Stimulated activated CD8-positive, alpha-beta memory T cell treated with anti-CD3 and anti-CD28 coated beads, Interleukin-4, amount 100 ng/mL, for 1 hour (primary cell): ENCODE results near the gene SAMHD1.
"Not testable (repeated sequence)": the region's sequence is repeated elsewhere in the genome, so short reads cannot be mapped to it uniquely, and the experiment has no call there.

Experiments
- DNase-seq, 2 donors: peaks; one replicate each; pipeline ENCODE4 v3.0.0-alpha.2; 2020; ENCODE audit warnings: low read depth in 2 of 2, low spot score in 1 of 2

SAMHD1 gene

DNA sequence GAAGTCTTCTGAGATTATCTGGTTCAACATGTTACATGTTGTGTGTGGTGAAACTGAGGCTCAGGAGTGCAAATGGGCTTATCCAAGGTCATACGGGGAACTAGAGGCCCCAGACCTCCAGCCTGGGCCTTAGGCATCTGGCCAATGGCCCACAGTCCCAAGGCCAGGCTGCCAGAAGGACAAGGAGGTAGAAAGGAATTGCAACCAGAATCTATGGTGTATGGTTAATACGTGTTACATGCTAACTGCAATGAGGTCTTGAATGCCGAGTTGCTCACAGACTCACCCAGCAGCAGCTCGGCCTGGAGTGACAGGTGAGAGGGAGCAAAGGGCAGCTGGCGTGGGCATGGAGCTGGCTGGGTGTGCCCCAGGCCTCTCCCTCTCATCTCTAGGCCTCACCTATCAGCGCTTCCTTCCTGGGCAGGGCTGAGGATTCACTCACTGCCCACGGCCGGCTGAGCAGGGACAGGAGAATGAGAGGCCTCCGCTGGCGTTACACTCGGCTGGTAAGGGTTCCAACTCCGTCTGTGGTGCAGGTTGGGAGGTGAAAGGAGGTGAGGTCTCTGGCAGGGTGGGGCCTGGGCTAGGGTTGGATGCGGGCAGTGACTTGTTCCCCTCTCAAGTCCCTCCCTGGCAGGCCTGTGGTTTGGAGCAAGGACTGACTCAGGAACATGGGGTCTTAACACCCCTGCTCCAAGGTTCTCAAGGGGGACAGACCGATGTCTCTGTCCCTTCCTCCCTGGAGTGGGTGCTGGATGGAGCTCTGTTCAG lies 75.6 kb downstream of the SAMHD1 start, which contains the start of gene TLDC2:
TSS of gene TLDC2 (plus strand) at position 437 of the 771 bp plus-strand sequence. CDS start at position 474, 37 bp downstream.
- DNase-seq, result no peak

DNA sequence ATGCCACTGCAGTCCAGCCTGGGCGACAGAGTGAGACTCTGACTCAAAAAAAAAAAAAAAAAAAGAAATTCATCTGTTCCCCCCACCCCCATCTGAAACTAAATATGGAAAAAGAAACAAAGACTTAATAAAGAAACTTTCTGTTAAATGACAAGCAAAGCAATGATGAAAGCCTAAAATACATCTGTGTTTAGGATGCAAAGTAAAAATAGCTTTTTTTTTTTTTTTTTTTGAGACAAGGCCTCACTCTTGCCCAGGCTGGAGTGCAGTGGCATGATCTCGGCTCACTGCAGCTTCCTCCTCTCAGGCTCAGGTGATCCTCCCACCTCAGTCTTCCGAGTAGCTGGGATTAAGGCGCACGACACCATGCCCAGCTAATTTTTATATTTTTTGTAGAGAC lies 76.4 kb downstream of the SAMHD1 start:
- not testable (repeated sequence) for DNase-seq

DNA sequence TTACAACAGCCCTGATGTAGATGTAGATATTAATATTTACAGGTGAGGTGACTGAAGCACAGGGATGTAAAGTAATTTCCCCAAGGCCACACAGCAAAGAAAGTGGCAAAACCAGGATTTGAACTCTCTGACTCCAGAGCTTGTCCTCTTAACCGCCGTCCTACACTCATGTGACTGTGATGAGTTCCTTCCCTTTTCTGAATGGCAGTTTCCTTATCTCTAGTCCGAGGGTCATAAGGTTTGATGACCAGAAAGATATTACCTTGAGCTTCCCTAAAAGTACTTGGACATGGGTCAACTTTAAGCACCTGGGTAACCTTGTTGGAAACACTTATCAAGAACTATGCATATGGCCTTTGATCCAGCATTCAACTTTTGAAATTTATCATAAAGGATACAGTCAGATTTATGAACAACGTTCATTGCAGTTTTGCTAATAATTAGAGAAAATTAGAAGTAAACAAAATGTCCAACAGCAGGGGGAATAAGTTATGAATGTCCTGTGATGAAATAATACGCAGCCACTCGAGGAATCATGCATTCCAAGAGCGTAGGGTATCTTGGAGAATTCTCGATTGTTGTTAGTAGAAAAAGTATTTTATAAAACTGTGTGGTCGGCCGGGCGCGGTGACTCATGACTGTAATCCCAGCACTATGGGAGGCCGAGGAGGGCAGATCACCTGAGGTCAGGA lies 77.9 kb downstream of the SAMHD1 start:
- no peak for DNase-seq

- no peak for DNase-seq
These were observed 78.7 kb downstream of the SAMHD1 start for GRCh38 chr20:36872852-36873251.

DNA sequence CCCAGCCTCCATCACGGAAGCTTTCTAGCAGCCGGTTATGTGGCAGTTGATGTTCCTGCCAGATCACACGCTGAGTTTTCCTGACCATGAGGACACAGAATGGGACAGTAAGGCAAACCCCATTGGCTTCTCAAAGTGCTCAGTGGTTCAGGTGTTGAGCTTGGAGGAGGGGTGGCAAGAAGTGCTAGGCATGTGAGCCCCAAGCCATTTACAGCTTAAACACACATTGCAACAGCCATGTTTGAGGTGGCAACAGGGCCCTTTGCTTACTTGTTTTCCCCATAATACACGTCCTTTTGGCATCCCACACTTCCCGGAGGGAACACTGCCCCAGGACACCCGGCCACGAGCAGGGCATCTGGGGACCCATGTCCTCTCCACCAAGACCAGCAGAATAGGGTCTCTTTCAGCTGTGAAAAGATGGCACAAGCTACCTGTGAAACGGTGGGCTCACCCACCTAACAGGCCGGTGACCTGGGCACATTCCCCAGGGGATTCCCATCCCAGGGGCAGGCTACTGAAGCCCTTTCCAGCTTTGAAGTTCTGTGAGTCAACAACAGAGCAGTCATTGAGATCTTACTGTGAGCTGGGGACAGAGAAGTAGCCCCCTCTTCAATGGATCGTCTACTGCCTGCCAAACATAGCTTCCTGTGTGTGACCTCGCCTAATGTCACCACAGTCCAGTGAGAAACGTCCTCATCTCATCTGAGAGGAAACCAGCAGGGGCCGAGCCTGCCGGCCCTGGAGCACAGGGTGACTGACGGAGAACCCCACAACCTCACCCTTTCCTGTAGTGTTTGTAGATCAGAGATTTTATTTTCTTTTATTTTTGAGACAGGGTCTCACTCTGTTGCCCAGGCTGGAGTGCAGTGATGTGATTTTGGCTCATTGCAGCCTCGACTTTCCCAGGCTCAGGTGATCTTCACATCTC lies 79.6 kb downstream of the SAMHD1 start:
- no peak for DNase-seq

DNA sequence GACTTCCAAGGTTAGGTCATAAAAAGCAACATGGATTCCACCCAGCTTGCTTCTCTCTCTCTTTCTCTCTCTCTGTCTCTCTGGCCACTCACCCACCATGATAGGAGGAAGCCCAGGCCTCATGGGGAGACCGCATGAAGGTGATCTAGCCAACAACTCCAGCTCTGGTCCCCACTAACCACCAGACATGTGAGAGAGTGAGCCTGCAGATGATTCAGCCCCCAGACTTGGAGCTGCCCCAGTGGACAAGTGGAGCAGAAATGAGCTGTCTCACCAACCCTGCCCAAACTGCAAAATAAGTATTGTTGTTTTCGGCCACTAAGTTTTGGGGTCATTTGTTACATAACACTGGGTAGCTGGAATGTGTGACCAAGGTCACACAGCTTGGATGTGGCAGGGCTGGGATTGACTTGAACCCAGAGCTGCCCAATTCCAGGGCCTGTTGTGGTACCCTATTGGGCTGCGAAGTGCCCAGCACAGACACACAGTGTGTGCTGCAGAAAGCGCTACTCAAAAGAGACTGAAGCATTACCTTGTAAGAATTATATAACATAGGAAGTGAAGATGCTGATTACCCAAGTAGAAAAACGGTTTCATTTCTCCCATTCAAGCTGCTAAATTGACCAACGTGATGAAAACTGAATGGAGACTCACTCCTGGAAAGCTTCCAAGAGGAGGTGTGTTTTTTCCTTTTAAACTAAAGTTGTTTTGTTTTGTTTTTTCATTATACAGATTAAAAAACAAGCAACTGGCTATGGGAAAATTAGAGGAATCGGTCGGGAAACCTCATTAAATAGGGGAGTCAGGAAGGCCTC lies 84.6 kb downstream of the SAMHD1 start:
- DNase-seq, result no peak

GRCh38 chr20:36866164-36866563 lies 85.3 kb downstream of the SAMHD1 start:
- no peak for DNase-seq

DNA sequence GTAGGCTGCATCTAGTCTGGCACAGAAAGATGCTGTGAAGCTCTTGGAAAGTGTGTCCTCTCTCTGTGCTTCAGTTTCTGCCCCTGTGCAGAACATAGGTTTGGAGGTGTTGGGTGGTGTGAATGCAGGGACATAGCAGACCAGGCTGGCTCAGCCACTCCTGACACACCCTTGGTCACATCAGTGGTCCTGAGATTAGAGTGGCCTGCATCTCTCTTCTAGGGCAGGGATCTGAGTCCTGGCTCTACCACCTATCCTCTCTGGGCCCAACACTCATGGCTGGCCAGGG lies 85.7 kb downstream of the SAMHD1 start:
- DNase-seq, result no peak

DNA sequence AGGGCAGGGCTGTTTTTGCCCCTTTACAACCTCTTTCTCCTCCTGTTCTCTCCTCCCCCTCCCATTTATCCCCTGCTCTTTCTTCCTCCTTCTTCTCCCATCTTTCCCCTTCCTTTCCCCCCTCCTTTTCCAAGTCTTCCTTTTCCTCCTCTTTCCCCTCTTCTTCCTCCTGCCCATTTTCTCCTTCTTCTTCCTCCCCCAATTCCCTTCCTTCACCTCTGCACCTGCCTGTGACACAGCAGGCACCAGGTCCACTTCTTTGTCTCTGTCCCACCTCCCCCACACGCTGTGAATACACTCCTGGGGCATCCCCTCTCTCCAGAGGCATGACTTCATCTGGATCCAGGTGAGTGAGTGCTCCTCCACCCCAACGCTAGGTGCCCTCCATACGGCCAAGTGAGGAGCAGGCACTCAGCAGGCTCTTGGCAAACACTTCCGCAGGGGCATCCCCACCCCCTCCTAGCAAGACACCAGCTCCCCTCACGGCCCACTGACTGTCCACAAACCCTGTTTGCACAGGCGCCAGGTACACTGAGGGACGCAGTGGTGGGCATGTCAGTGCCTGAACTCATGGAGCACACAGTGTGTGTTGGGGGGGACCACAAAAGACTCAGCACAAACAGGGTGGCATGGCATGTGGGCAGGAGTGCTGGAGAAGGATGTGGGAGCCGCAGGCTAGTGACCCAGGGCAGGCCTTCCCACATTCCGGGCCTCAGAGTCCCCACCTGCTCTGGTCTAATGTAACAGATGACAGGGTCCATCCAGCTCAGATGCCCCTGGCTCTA lies 86.2 kb downstream of the SAMHD1 start:
- DNase-seq, result no peak

DNA sequence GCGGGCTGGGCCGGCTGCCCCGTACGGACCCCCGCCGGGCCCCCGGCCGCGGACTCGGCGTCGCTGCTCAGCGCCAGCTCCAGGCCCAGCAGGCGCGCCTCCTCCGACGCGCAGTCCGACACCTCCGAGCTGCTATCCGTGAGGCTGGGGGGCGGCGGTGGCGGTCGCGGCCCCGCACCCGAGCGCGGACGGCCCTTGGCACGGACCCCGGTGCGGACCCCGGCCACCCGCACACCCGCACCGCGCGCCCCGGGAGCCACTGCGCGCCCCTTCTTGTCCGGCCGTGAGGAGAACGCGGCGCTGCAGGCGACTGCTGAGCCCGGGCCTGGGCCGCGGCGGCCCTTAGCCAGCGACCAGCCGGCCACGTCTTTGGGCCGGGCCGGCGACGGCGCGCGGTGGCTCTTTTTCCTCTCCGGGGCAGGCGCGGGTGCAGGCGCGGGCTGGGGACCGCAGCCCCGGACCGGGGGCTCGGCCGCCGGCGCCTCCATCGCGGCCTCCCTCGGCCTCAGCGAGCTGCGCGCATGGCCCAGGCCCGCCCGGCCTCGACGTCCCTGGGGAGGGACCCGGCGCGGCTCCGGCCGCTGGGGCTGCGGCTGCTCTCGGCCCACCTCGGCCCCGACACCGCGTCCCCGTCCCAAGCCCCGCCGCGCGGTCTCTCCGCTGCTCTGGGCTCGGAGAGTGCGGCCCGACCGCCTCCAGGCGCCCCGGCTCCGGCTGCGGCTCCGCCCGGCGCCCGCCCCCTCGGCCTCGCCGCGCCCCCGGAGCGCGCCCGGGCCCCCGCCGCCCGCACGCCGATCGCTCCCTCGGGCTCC lies 88.4 kb downstream of the SAMHD1 start:
- DNase-seq, result no peak

DNA sequence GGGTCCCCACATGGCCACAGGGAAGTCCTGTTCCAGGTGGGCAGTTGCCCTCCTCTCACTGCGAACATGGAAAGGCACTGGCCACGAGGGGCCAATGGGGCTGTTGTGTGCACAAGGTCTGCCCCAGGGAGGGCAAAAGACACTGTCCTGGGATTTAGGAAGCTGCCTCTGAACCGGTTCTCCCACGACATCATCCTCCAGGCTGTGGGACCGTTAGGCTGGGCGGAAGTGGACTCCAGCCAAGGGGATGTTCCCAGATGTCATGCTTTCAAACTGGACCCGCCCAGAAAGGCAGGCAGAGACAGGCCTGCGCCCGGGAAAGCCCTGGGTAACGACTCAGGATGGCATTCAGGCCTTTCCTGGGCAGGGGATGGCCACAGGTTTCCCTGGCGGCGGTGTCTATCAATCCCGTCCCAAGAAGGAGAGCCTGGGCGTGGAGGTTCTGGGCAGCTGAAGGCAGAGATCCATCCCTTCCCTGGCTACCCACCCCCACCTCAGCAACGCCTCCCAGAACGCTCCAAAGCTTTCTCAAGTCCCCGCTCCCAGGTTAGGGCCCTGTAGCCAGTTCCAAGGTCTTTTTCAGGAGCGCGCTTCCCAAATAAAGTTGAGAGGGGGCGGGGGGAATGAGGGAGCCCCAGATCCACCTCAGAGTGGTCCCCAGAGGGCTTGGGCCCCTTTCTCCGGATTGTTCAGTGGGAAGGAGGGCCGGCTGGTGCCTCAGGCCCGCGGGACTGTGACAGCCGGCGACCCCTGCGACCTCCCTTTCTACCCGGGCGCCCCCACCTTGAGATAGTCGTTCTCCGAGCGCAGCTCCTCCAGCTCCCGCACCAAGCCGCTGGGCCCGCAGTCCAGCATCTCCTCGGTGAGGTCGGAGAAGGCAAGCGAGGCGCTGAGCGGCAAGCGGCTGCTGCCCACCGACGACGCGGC lies 89.4 kb downstream of the SAMHD1 start:
- no peak for DNase-seq

GRCh38 chr20:36861625-36861874 lies 90.0 kb downstream of the SAMHD1 start:
- DNase-seq, result no peak

- no peak for DNase-seq
These were observed 90.5 kb downstream of the SAMHD1 start for GRCh38 chr20:36860811-36861624.

DNA sequence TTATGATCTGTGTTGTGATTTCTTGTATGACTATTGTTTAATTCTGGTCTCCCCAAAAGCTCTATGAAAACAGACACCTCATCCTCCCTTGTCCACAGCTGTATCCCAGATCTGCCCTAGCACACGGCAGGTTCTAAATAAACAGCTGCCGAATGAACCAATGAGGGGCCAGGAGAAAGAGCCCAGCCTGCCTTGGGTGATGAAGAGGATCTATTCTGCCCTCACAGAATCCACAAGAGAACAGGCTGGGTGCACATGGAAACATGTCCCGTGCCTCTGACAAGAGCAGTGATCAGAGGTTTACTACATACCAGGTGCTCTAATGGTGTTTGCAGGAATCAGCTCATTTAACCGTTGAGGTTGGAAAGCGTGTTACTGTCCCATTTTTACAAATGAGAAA lies 91.2 kb downstream of the SAMHD1 start:
- no peak for DNase-seq

GRCh38 chr20:36859700-36860330 lies 91.7 kb downstream of the SAMHD1 start:
- DNase-seq, result no peak

DNA sequence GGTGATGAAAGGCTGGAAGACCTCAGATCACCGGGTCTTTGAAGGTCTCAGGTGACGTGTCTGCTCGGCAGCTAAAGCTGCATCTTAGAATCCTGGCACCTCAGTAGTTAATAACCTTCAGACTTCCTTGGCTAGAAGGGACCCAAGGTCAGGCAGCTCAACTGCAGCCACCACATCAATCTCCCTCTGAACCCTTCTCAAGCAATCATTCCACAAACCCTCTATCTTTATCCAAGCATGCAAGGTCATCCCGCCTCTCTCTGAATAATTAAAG lies 92.3 kb downstream of the SAMHD1 start:
- no peak for DNase-seq
